Bladder microvascular endothelial cell (primary cell): ENCODE data around the gene XYLB. TPM values are rescaled to one million over a fixed set of nuclear protein-coding genes. Genes with fewer than 3 reads are reported as not detected.

Experiments used
- total RNA-seq: library from RNA; depleted of rRNA; stranded (reverse); fragments of >200 nt; gene quantifications from 2 replicates; pipeline ENCODE4 v1.2.3, GENCODE V29; 2014

XYLB gene
- total RNA-seq, result 3.2 and 4.8 TPM in 2 replicates

GRCh38 chr3:38346587-38347410 is at the start of gene XYLB:
XYLB (plus strand) TSS chr3:38346785; CDS start chr3:38346869, 84 bp downstream.

GRCh38 chr3:38453075-38453912 is 106.7 kb downstream of the XYLB start, which contains the start of gene ACVR2B:
ACVR2B (plus strand) TSS chr3:38453890; CDS start chr3:38454323, 433 bp downstream.

Other genes with a start within 250 kb of the XYLB start
- 44.2 and 47.3 TPM in 2 replicates for gene ACAA1, start 209.7 kb upstream of the XYLB start, total RNA-seq
- gene MYD88, start 208.1 kb upstream of the XYLB start, total RNA-seq, result 10.4 and 25.5 TPM in 2 replicates
- gene OXSR1, start 181.2 kb upstream of the XYLB start, total RNA-seq, result 23.0 and 39.6 TPM in 2 replicates
- 0.16 and 0.76 TPM in 2 replicates for gene SLC22A13, start 81.0 kb upstream of the XYLB start, total RNA-seq
- gene SLC22A14, start 64.5 kb upstream of the XYLB start, total RNA-seq, result under 0.01 and 0.31 TPM in 2 replicates
- gene ACVR2B, start 107.1 kb downstream of the XYLB start, total RNA-seq, result 1.9 and 5.7 TPM in 2 replicates
- 6.3 and 13.3 TPM in 2 replicates for gene EXOG, start 149.6 kb downstream of the XYLB start, total RNA-seq